GM18502 (cell line): ENCODE results near the gene UPF2.
"Not testable (repeated sequence)": the region's sequence is repeated elsewhere in the genome, so short reads cannot be mapped to it uniquely, and the experiment has no call there.

ENCODE experiments used
- ATAC-seq: cut with Tn5 transposase; IDR thresholded peaks from one replicate; pipeline ENCODE4 v1.9.1; 2021; ENCODE audit warnings: mild to moderate bottlenecking; ENCODE audit not compliant: unreplicated experiment, poor library complexity

Gene UPF2

GRCh38 chr10:11891776-11892486, 150.7 kb downstream of the UPF2 start:
- no peak for ATAC-seq

DNA sequence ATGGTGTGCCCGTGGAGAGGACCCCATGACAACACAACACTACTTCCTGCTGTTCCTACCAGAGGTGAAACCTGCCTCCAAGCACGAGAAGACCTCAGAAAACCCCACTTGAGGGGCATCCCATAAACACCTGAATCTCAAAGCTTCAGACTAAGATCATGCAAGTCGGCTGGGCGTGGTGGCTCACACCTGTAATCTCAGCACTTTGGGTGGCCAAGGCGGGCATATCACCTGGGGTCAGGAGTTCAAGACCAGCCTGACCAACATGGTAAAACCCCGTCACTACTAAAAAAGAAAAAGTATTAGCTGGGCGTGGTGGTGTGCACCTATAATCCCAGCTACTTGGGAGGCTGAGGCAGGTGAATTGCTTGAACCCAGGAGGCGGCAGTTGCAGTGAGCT, 153.3 kb downstream of the UPF2 start:
- not testable (repeated sequence) for ATAC-seq

GRCh38 chr10:11887381-11888227, 155.0 kb downstream of the UPF2 start:
- ATAC-seq, result no peak

DNA sequence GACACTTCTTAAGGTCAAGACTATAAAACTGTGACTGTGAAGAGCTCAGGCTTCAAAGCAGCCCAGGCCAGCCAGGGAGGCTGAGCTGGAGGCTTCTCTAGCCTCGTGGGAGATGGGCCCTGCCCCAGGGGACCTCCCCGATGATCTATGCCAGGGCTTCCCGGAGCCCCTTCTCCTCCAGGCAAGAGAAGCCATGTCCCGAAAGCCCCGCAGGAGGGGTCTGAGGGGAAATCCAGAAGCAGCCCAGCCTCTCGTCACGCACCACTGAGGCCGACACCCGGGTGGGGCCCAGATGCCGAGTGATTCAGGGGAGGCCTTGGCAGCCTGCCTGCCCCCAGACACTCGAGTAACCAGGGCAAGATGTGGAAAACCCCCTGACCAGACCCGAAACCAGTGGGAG, 155.8 kb downstream of the UPF2 start:
- peak; percentile 69 for ATAC-seq

DNA sequence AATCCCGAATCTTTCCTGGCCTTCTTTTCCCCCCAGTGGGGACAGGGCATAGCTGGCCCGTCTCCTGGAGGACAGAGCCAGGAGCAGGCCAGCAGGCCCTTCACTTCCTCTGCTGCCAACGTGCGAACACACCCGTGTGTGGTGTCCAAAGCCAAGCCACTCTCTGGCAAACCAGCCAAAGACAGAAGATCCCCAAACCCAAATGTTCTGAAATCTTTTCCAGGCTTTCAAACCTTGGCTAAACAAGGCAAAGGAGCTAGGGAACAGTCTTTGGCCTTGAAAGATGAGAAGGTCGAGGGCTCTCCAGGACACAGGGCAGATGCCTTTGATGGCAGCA, 156.5 kb downstream of the UPF2 start:
- no peak for ATAC-seq

- ATAC-seq, result no peak
Measured at GRCh38 chr10:11885437-11886137, 157.0 kb downstream of the UPF2 start.

DNA sequence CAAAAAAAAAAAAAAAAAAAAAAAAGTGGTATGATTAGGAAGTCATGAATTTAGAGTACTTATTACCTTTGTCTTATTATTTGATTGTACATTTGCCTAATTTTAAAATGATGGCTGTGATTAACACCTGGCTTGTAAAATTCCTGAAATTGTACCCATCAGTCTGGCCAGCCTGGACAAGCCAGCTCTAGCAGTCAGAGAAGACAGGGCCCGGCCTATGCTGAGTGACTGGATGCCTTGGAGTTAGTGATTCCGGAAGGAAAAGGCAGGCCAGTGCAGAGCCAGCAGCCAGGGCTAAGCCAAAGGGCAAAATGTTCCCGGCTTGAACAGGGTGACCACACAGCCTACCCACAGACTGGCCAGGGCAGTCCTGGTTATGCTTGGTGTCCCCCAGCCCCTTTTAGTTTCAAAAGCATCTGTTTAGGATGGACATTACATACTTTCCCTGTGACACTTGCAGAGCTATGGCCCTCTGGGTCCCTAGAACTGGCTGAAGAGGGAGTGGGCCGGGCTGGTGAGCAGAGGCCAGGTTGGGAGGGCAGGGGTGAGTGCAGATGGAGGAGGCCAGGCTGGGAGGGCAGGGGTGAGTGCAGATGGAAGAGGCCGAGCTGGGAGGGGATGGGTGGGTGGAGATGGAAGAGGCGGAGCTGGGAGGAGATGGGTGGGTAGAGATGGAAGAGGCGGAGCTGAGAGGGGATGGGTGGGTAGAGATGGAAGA, 157.7 kb downstream of the UPF2 start:
- no peak for ATAC-seq

DNA sequence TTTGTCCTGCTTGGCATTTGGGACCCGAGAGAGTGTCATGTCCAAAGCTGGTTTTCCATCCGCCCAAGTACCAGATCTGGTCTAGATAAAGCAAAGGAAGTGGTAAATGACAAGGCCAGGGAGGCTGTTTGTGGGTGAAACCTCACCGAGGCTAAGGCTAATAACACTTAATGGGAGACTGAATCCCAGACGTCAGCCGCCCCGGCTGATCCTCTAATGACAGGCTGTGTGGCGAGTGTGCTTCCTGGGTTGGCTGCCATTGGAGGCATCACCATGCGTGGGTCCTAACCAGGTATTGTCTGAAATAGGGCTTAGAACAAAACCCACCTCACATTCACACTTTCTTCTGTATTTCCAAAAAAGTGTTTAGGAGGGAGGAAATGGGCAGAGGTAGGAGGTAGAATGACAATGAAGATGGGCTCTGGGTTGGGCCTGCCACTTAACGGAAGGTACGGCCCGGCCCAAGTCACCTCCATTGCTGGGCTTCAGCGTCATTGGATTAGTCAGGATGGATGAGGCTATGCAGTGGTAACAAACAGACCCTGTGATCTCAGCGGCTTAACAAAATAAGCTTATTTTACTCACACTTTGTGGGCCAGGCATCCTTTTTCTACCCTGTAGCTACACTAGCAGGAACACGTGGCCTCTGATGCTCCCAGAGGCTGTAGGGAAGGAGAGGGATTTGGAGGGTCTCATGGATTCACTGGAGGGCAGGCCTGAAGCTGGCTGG, 159.8 kb downstream of the UPF2 start:
- no peak for ATAC-seq

DNA sequence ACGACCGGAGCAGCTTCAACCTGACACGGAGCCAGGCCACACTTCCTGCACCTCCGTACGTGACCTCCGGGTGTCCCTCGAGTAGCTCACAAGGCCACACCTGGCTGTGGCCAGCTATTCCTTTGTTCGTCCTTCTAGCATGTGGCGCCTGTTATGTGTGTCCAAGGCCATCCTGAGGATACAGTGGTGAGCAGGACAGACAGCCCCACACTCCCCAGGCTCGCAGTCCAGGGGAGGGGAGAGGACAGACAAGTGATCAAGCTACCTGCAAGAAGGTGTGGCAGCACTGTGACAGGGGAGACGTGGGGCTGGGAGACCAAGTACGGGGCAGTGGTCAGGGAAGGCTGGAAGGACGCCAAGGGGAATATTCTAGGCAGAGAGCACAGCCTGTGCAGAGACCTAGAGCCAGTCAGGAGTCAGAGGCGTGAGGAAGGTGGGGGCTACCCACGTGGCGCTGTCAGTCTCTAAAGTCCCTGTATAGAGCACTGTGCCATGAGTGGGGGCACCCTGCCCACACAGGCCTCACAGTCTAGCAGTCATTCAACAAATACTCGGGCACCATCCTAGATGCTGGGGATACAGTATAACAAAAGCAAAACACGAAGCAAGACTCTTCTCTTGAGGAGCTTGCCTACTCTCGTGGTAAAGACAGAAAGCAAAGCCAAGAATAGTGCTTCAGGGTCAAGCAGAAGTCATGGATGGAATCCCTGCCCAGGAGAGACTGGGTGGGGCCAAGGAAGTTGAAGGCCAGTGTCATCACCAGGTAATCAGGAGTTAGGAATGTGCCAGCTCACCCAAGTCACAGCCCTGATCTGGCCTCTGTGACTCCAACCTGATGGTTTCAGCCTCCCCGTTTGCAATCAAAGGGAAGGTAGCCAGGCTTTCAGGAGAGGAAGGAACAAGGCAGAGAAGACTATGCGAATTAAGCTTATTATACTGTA, 160.9 kb downstream of the UPF2 start:
- no peak for ATAC-seq

- no peak for ATAC-seq
Measured at GRCh38 chr10:11881030-11881476, 161.6 kb downstream of the UPF2 start.

DNA sequence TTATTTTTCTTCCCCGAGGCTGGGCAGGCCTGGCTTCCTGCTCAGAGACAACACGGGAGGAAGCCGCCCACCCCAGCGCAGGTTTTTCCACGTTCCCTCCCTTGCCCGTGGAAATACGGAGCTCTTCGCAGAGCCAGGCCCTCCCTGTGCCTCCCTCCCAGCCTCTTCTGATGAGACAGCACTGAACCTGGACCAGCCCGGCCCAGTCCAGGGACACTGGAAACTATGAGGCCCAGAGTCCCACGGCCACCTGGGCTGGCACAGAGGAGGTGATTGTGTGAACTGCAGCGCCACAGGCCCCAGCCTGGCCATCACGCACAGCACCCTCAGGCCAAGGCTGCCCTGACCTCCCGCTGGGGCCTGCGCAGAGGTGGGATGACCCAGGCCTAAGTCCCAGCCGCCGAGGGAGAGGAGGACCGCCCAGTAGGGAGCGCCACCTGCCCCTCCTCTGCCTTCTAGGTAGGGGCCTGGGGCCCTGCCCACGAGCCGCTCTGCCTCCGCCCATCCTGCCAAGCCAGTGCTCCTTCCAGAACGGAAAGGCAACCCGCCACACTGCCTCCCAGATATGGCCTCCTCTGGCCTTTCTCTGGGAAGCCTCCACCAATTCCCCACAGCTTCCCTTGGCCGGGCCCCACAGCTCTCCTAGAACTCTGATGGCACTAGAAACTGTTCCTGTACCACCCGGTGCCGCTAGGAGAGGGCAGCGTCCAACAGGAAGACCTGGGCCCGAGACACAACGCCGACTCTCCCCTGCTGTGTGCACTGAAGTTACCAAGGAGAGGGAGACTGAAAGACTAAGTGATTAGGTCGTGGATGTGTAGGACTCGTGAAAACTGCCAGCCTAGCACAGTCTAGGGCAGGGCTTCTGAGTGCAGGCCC, 162.2 kb downstream of the UPF2 start:
- no peak for ATAC-seq

GRCh38 chr10:11879387-11880094, 163.1 kb downstream of the UPF2 start:
- ATAC-seq, result no peak

GRCh38 chr10:11878776-11879175, 163.8 kb downstream of the UPF2 start:
- ATAC-seq, result no peak

GRCh38 chr10:11877591-11877905, 165.1 kb downstream of the UPF2 start:
- ATAC-seq, result no peak

GRCh38 chr10:11876805-11877590, 165.6 kb downstream of the UPF2 start:
- no peak for ATAC-seq

DNA sequence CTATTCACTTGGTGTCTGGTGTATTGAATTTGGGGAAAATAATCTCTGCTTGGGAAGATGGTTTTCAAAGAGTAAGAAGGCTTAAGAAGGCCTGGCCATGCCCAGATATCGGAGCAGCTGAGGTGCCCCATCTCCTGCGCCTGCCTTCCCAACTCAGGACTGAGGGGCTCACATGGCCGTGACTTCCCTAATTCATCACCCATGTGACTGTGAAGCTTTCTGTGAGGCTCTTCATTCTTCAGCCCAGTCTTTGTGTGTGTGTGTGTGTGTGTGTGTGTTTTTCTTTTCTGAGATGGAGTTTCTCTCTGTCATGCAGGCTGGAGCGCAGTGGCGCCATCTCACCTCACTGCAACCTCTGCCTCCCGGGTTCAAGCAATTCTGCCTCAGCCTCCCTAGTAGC, 166.3 kb downstream of the UPF2 start:
- no peak for ATAC-seq
